Endothelial cell of umbilical vein (primary cell): ENCODE results near the gene CCDC57. TPM values are rescaled to one million over a fixed set of nuclear protein-coding genes. Genes with fewer than 3 reads are reported as not detected.

Experiments
- BruUV-seq: library from RNA; stranded (reverse); fragments of 400-500 nt; replicated peaks from 2 replicates; lab custom pipeline; 2021; lab: Mats Ljungman, UMichigan
- CTCF ChIA-PET: fragments of 300-600, 350-600 bp; sonication (Branson Sonifier 250); formaldehyde crosslinking; loops from one replicate; lab custom pipeline; 2021; ENCODE audit warnings: antibody characterized with exemption, inconsistent platforms; lab: Charles Lee
- POLR2A ChIA-PET: fragments of 300-600, 350-600 bp; sonication (Branson Sonifier 250); formaldehyde crosslinking; loops from one replicate; lab custom pipeline; 2021; ENCODE audit warnings: antibody characterized with exemption, inconsistent platforms; lab: Charles Lee
- DNase-seq: peaks from one replicate; pipeline ENCODE4 v3.0.0-alpha.2; 2011; ENCODE audit warnings: low read depth, low spot score
- FAIRE-seq: peaks from 2 replicates; lab custom pipeline; 2011; peaks lifted over from hg19 to GRCh38; lab: Jason Lieb, UNC
- H2AFZ ChIP-seq: 2 replicates; pipeline ENCODE4 v1.6.0; 2012; ENCODE audit warnings: low read depth, low read length, control low read depth, inconsistent platforms
- H3K27ac ChIP-seq: 2 replicates; pipeline ENCODE4 v1.5.1; 2011; ENCODE audit warnings: low read depth, mild to moderate bottlenecking, control low read depth, low read length, moderate library complexity; ENCODE audit not compliant: insufficient read depth
- H3K27me3 ChIP-seq, 2 experiments: 2 replicates each; pipeline versions ENCODE4 v1.6.0 to v1.6.1; 2011; ENCODE audit warnings: low read length in 2 of 2, mixed read lengths in 1 of 2; ENCODE audit not compliant: control insufficient read depth in 2 of 2, insufficient read depth in 2 of 2
- H3K36me3 ChIP-seq, 2 experiments: 2 replicates in 1 of 2; 3 replicates in 1 of 2; pipeline ENCODE4 v1.5.1; 2011; ENCODE audit warnings: low read length in 2 of 2, mild to moderate bottlenecking in 1 of 2, moderate library complexity in 1 of 2; ENCODE audit not compliant: control insufficient read depth in 2 of 2, insufficient read depth in 2 of 2; ENCODE audit errors: extremely low read depth in 1 of 2
- H3K4me1 ChIP-seq: 3 replicates; pipeline ENCODE4 v1.5.1; 2011; ENCODE audit warnings: mild to moderate bottlenecking, low read length; ENCODE audit not compliant: control insufficient read depth, insufficient read depth; ENCODE audit errors: extremely low read depth
- H3K4me2 ChIP-seq: 2 replicates; pipeline ENCODE4 v1.6.1; 2011; ENCODE audit warnings: low read length, control low read depth, mixed read lengths; ENCODE audit not compliant: insufficient read depth
- H3K4me3 ChIP-seq, 3 experiments: fragments of 200-600 bp in 1 of 3; sonication (generic), shearing (Covaris generic) in 1 of 3; replicated peaks in 1 of 3; 2 replicates each; pipeline ENCODE4 v1.5.1; 2011 to 2016; ENCODE audit warnings: control low read depth in 3 of 3, low read length in 3 of 3, mild to moderate bottlenecking in 2 of 3, inconsistent platforms in 1 of 3, low read depth in 1 of 3, moderate library complexity in 1 of 3; ENCODE audit not compliant: insufficient read depth in 1 of 3
- H3K79me2 ChIP-seq: 2 replicates; pipeline ENCODE4 v1.6.0; 2012; ENCODE audit warnings: low read length, inconsistent platforms; ENCODE audit not compliant: control insufficient read depth, insufficient read depth
- H3K9ac ChIP-seq: replicated peaks from 2 replicates; pipeline ENCODE3; 2011; ENCODE audit warnings: low read length, control low read depth; ENCODE audit not compliant: insufficient read depth; ENCODE audit errors: extremely low read depth
- H3K9me1 ChIP-seq: replicated peaks from 3 replicates; pipeline ENCODE4 v1.6.0; 2011; ENCODE audit warnings: mild to moderate bottlenecking, low read length; ENCODE audit not compliant: control insufficient read depth, insufficient read depth; ENCODE audit errors: extremely low read depth
- H3K9me3 ChIP-seq: replicated peaks from 2 replicates; pipeline ENCODE4 v1.5.1; 2012; ENCODE audit warnings: low read length, inconsistent platforms; ENCODE audit not compliant: control insufficient read depth, insufficient read depth
- H4K20me1 ChIP-seq: replicated peaks from 2 replicates; pipeline ENCODE3; 2011; ENCODE audit warnings: mild to moderate bottlenecking, low read length; ENCODE audit not compliant: control insufficient read depth, insufficient read depth; ENCODE audit errors: extremely low read depth
- CTCF ChIP-seq, 2 donors: IDR thresholded peaks; 1 replicate in 1 of 2; 2 replicates in 1 of 2; pipeline ENCODE4 v1.5.1; 2011; ENCODE audit warnings: low read length in 2 of 2, mild to moderate bottlenecking in 2 of 2, moderate library complexity in 2 of 2, control low read depth in 1 of 2, inconsistent platforms in 1 of 2, low read depth in 1 of 2; ENCODE audit not compliant: insufficient read depth in 1 of 2; ENCODE audit errors: extremely low read depth in 1 of 2
- EZH2 ChIP-seq: IDR thresholded peaks from 2 replicates; pipeline ENCODE4 v1.6.1; 2012; ENCODE audit warnings: borderline replicate concordance, low read depth, mild to moderate bottlenecking, moderate library complexity, low read length, inconsistent platforms; ENCODE audit not compliant: severe bottlenecking
- FOS ChIP-seq: IDR thresholded peaks from 2 replicates; pipeline ENCODE4 v1.6.1; 2011; ENCODE audit warnings: mild to moderate bottlenecking, low read length, moderate library complexity, borderline replicate concordance; ENCODE audit not compliant: insufficient read depth
- MAX ChIP-seq: IDR thresholded peaks from 2 replicates; pipeline ENCODE4 v1.6.1; 2011; ENCODE audit not compliant: insufficient read depth, insufficient read length
- MYC ChIP-seq: IDR thresholded peaks from one replicate; pipeline ENCODE4 v1.6.1; 2011; ENCODE audit warnings: mild to moderate bottlenecking, low read depth, low read length
- POLR2A ChIP-seq: IDR thresholded peaks from 2 replicates; pipeline ENCODE4 v1.6.1; 2012; ENCODE audit warnings: low read depth, mild to moderate bottlenecking, control low read depth, low read length
- POLR2AphosphoS5 ChIP-seq: IDR thresholded peaks from 2 replicates; pipeline ENCODE4 v1.6.1; 2012; ENCODE audit warnings: low read depth, mild to moderate bottlenecking, control low read depth, low read length, moderate library complexity; ENCODE audit not compliant: insufficient read depth
- dilution Hi-C: fragments of 300-500 bp; cut with MboI; formaldehyde crosslinking; loops from one replicate; pipeline ENCODE4 v1.15.0; 2019; ENCODE audit warnings: low sequenced_read_pairs; ENCODE audit not compliant: extremely low pct_ligation_motif_present
- intact Hi-C: fragments of 100-400 bp; cut with micrococcal nuclease; formaldehyde crosslinking; loops from one replicate; pipeline ENCODE4 v1.10.0; 2022
- polyA plus RNA-seq, 4 experiments: library from polyadenylated mRNA; depleted of rRNA in 3 of 4; stranded (reverse) in 3 of 4; unstranded in 1 of 4; fragments of >200 nt; gene quantifications; 2 replicates each; pipeline versions ENCODE4 v1.2.1 to v1.2.3, GENCODE V29; 2011 to 2012; ENCODE audit warnings: missing spikeins in 1 of 4
- total RNA-seq: library from RNA; stranded (reverse); gene quantifications from 2 replicates; pipeline ENCODE4 v1.2.3, GENCODE V29; 2021

The CCDC57 gene
- total and polyA plus RNA-seq, 2 donors (not counting 3 experiments of a cell fraction or from before 2014, with no cell fraction given), result 18.6 to 31.6 TPM

DNA sequence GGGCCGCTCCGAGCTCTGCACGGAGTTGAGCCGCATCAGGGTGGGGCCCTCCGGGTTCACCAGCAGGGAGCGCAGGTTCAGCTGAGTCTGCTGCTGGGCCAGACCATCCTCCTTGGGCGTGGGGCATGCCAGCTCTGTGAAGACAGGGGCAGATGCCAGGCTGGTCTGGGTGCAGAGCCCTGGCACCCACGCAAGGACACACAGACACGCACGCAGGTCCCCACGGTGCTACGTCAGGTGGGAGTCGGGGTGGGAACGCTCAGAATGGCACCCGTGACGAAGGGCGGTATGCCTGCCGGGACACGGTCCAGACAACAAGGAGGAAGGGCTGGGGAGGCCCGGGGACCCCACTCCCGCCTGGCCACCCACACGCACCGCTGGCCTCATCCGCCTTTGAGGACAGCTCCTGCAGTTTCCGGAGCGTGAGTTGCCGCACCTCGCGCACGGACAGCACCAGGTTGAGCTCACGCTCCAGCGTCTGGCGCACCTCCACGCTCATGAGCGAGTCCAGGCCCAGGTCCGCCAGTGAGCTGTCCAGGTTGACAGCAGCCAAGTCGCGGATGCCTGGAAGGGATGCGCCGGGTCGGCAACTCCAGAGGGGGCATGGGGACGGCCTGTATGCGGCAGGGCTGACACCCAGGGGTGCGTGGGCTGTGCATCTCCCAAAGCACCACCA lies 131.7 kb downstream of the CCDC57 start:
- H3K9ac ChIP-seq, result no peak overlapping the region
- no peaks in the 10 kb centered on the region for H3K4me1 ChIP-seq
- no peak overlapping the region for H3K4me3 ChIP-seq
- dilution Hi-C loops (no loop called here), intact Hi-C loops (no loop called here)
- H4K20me1 ChIP-seq, result no peaks in the 10 kb centered on the region
- ChIA-PET POLR2A (no interaction called here), CTCF (no interaction called here)
- no peak overlapping the region for H2AFZ ChIP-seq
- H3K27me3 ChIP-seq, result no peaks in the 10 kb centered on the region
- no peak overlapping the region for H3K27ac ChIP-seq
- no peaks in the 10 kb centered on the region for H3K9me1 ChIP-seq
- TF ChIP-seq CTCF (IDR thresholded peaks at IDR 0.05; ENCODE audit: extremely low read depth in 1 of 2, insufficient read depth in 1 of 2, low read depth in 1 of 2, low read length in 2 of 2), result no peak
- TF ChIP-seq EZH2, result no peak
- no peak for TF ChIP-seq FOS
- TF ChIP-seq POLR2AphosphoS5, result no peak
- TF ChIP-seq MAX, result no peak
- no peak for TF ChIP-seq POLR2A
- TF ChIP-seq MYC, result no peak
- BruUV-seq, result no TSS peak
- H3K4me2 ChIP-seq, result no peak overlapping the region
- peaks cover 32 to 59% of the 10 kb centered on the region in 2 experiments for H3K36me3 ChIP-seq
- H3K79me2 ChIP-seq, result peaks cover 1% of the 10 kb centered on the region
- no peak for FAIRE-seq
- H3K9me3 ChIP-seq, result no peaks in the 10 kb centered on the region
- DNase-seq, result no peak
